ENCODE data around the gene RIPOR2.

Gene RIPOR2

GRCh38 chr6:24855395-24856245 is 80.1 kb downstream of the RIPOR2 start (continued):
- TF ChIP-seq IKZF3 (tag by site-specific recombination; IDR thresholded peaks at IDR 0.05) (no peak), KLF16 (tag by site-specific recombination; IDR thresholded peaks at IDR 0.05) (no peak), TCF7L2 (IDR thresholded peaks at IDR 0.05; ENCODE audit: borderline replicate concordance, low read depth, low read length) (no peak), ZNF580 (tag by site-specific recombination; IDR thresholded peaks at IDR 0.05) (peak; percentile 10; the same call in 1 of the 2 replicates), KLF10 (tag by site-specific recombination; IDR thresholded peaks at IDR 0.05) (no peak), BCL11B (tag by site-specific recombination; IDR thresholded peaks at IDR 0.05; ENCODE audit: low read depth) (no peak), ZNF549 (tag by site-specific recombination; IDR thresholded peaks at IDR 0.05) (no peak), ZNF266 (tag by site-specific recombination; IDR thresholded peaks at IDR 0.05; ENCODE audit: low read depth) (no peak), ZFP3 (tag by site-specific recombination; IDR thresholded peaks at IDR 0.05; ENCODE audit: low read depth) (no peak), YY2 (tag by site-specific recombination; IDR thresholded peaks at IDR 0.05) (no peak), ZNF433 (tag by site-specific recombination; IDR thresholded peaks at IDR 0.05; ENCODE audit: low read depth) (no peak), ZNF670 (tag by site-specific recombination; IDR thresholded peaks at IDR 0.05; ENCODE audit: low read depth) (no peak), ZNF19 (tag by site-specific recombination; IDR thresholded peaks at IDR 0.05; ENCODE audit: low read depth) (no peak), GLIS1 (tag by site-specific recombination; IDR thresholded peaks at IDR 0.05) (no peak), ZNF112 (tag by site-specific recombination; IDR thresholded peaks at IDR 0.05) (no peak), ZNF214 (tag by site-specific recombination; IDR thresholded peaks at IDR 0.05; ENCODE audit: borderline replicate concordance) (no peak), ZBTB21 (tag by site-specific recombination; IDR thresholded peaks at IDR 0.05) (no peak), ZEB2 (tag by site-specific recombination; IDR thresholded peaks at IDR 0.05) (no peak), ZNF239 (tag by site-specific recombination; IDR thresholded peaks at IDR 0.05) (no peak), ZNF221 (tag by site-specific recombination; IDR thresholded peaks at IDR 0.05; ENCODE audit: borderline replicate concordance) (no peak), ZNF529 (tag by site-specific recombination; IDR thresholded peaks at IDR 0.05; ENCODE audit: insufficient replicate concordance) (no peak), ZNF311 (tag by site-specific recombination; IDR thresholded peaks at IDR 0.05; ENCODE audit: borderline replicate concordance) (no peak), KLF7 (tag by site-specific recombination; IDR thresholded peaks at IDR 0.05; ENCODE audit: borderline replicate concordance) (no peak), PBX3 (CRISPR knock-in tag; IDR thresholded peaks at IDR 0.05) (no peak), ZNF777 (tag by site-specific recombination; IDR thresholded peaks at IDR 0.05; ENCODE audit: borderline replicate concordance) (no peak)

GRCh38 chr6:24854077-24854666 is 81.6 kb downstream of the RIPOR2 start:
- CTCF ChIA-PET, result interaction anchor here (0.7 to 7.6 kb wide), 4 partner anchors 58 to 270 kb away, joined by 4 to 172 read pairs (median 18); no protein-coding TSS in a partner anchor

More at GRCh38 chr6:24854077-24854666, 81.6 kb downstream of the RIPOR2 start:
- TF ChIP-seq ZNF664 (tag by site-specific recombination; IDR thresholded peaks at IDR 0.05) (peak; percentile 90), ZNF404 (tag by site-specific recombination; IDR thresholded peaks at IDR 0.05) (no peak)
- no peaks in the 10 kb centered on the region for H3K36me3 ChIP-seq (ENCODE audit: control insufficient read depth in 2 of 2, insufficient read depth in 1 of 2, low read length in 2 of 2)
- POLR2A ChIA-PET, result no interaction called here
- no peaks in the 10 kb centered on the region for H3K9me3 ChIP-seq (ENCODE audit: control insufficient read depth, insufficient read depth, low read depth, low read length)
- H3K4me1 ChIP-seq (ENCODE audit: control insufficient read depth, insufficient read depth, low read length), result no peaks in the 10 kb centered on the region
- no peak overlapping the region for H3K27ac ChIP-seq (ENCODE audit: extremely low read depth, low read depth, low read length)
- H3K4me3 ChIP-seq (ENCODE audit: low read depth, low read length), result no peak overlapping the region

All from HEK293 (cell line).